ENCODE measurements around the gene AFDN. TPM values are rescaled to one million over a fixed set of nuclear protein-coding genes. Genes with fewer than 3 reads are reported as not detected.

The AFDN gene
- polyA plus RNA-seq, 1 donor: 256 TPM

GRCh38 chr6:167793421-167793820 is 33.3 kb upstream of the AFDN start:
- no peak for DNase-seq

GRCh38 chr6:167794161-167795157 is 32.3 kb upstream of the AFDN start:
- DNase-seq: no peak

- no peak for DNase-seq
Measured at GRCh38 chr6:167795321-167795811, 31.3 kb upstream of the AFDN start.

GRCh38 chr6:167795874-167796191 is 30.9 kb upstream of the AFDN start:
- DNase-seq: no peak

- DNase-seq: no peak
Measured at GRCh38 chr6:167796192-167796981, 30.3 kb upstream of the AFDN start.

GRCh38 chr6:167797011-167797471 is 29.7 kb upstream of the AFDN start:
- no peak for DNase-seq

- DNase-seq: no peak
Measured at GRCh38 chr6:167797476-167798265, 29.0 kb upstream of the AFDN start.

GRCh38 chr6:167798453-167798852 is 28.3 kb upstream of the AFDN start:
- DNase-seq: no peak

- no peak for DNase-seq
Measured at GRCh38 chr6:167799033-167799821, 27.5 kb upstream of the AFDN start.

GRCh38 chr6:167800549-167800948 is 26.2 kb upstream of the AFDN start:
- no peak for DNase-seq

- no peak for DNase-seq
Measured at GRCh38 chr6:167801263-167801662, 25.4 kb upstream of the AFDN start.

- no peak for DNase-seq
Measured at GRCh38 chr6:167802339-167802738, 24.4 kb upstream of the AFDN start.

- DNase-seq: no peak
Measured at GRCh38 chr6:167803816-167804215, 22.9 kb upstream of the AFDN start.

- no peak for DNase-seq
Measured at GRCh38 chr6:167804281-167805013, 22.3 kb upstream of the AFDN start.

- DNase-seq: no peak
Measured at GRCh38 chr6:167805349-167806060, 21.2 kb upstream of the AFDN start.

- DNase-seq: no peak
Measured at GRCh38 chr6:167806061-167806700, 20.5 kb upstream of the AFDN start.

- DNase-seq: no peak
Measured at GRCh38 chr6:167807200-167807599, 19.5 kb upstream of the AFDN start.

GRCh38 chr6:167807756-167808155 is 19.0 kb upstream of the AFDN start:
- DNase-seq: no peak

- DNase-seq: no peak
Measured at GRCh38 chr6:167811040-167811439, 15.7 kb upstream of the AFDN start.

Data from left kidney (tissue), 2 donors.